HCT116 (cell line): ENCODE data around the gene ARHGAP1. TPM values are rescaled to one million over a fixed set of nuclear protein-coding genes. Genes with fewer than 3 reads are reported as not detected.

ENCODE experiments used
- ATAC-seq: fragments of 200-7000 bp; cut with Tn5 transposase; 2 replicates; pipeline ENCODE4 v1.9.1; 2020; ENCODE audit warnings: mild to moderate bottlenecking, moderate library complexity
- BruUV-seq: library from RNA; stranded (reverse); fragments of 400-500 nt; replicated peaks from 2 replicates; lab custom pipeline; 2021; lab: Mats Ljungman, UMichigan
- CTCF ChIA-PET: fragments of 300-600 bp; sonication (Branson Sonifier 250); formaldehyde crosslinking; loops from one replicate; lab custom pipeline; 2021; ENCODE audit warnings: antibody characterized with exemption; lab: Charles Lee
- POLR2A ChIA-PET: fragments of 300-600, 350-600 bp; sonication (Branson Sonifier 250); formaldehyde crosslinking; loops from one replicate; lab custom pipeline; 2021; ENCODE audit warnings: antibody characterized with exemption; lab: Charles Lee
- RAD21 ChIA-PET, 2 experiments: fragments of 300-600 bp; sonication (Branson Sonifier 250); formaldehyde crosslinking; loops; one replicate each; lab custom pipeline; 2023; ENCODE audit warnings: low total read pairs in 2 of 2; ENCODE audit not compliant: uncharacterized antibody in 2 of 2, unreplicated experiment in 2 of 2, low non-redundant PET in 1 of 2; lab: Charles Lee
- DNase-seq: peaks from one replicate; pipeline ENCODE4 v3.0.0-alpha.2; 2010; ENCODE audit warnings: low read depth, low spot score
- H2AFZ ChIP-seq: fragments of 200-600 bp; shearing (Covaris generic), sonication (generic); 2 replicates; pipeline ENCODE4 v1.6.1; 2017; ENCODE audit warnings: low read depth, mixed run types, mixed read lengths, antibody characterized with exemption, low read length; ENCODE audit not compliant: poor library complexity, severe bottlenecking
- H3K27ac ChIP-seq: 2 replicates; pipeline ENCODE4 v1.5.1; 2012; ENCODE audit warnings: low read depth, low read length
- H3K27me3 ChIP-seq: fragments of 200-600 bp; sonication (generic); 2 replicates; pipeline ENCODE4 v1.6.1; 2016; ENCODE audit warnings: mixed run types, low read length, mixed read lengths; ENCODE audit not compliant: insufficient read depth
- H3K36me3 ChIP-seq, 2 experiments: fragments of 200-500 bp in 1 of 2; fragments of 200-600 bp in 1 of 2; sonication (Bioruptor generic) in 1 of 2; sonication (generic) in 1 of 2; 2 replicates each; pipeline versions ENCODE4 v1.5.1 to v1.6.1; 2014 to 2016; ENCODE audit warnings: low read length in 2 of 2, inconsistent platforms in 1 of 2, mixed read lengths in 1 of 2, mixed run types in 1 of 2; ENCODE audit not compliant: insufficient read depth in 2 of 2, control insufficient read depth in 1 of 2
- H3K4me1 ChIP-seq, 2 experiments: fragments of 200-600 bp in 1 of 2; sonication (generic) in 1 of 2; 2 replicates each; pipeline versions ENCODE4 v1.5.1 to v1.6.1; 2012 to 2017; ENCODE audit warnings: low read length in 2 of 2, inconsistent platforms in 1 of 2, mild to moderate bottlenecking in 1 of 2, mixed read lengths in 1 of 2, mixed run types in 1 of 2, moderate library complexity in 1 of 2; ENCODE audit not compliant: insufficient read depth in 2 of 2, control insufficient read depth in 1 of 2
- H3K4me2 ChIP-seq: fragments of 200-600 bp; sonication (generic); 2 replicates; pipeline ENCODE4 v1.6.1; 2017; ENCODE audit warnings: mixed run types, low read length, mixed read lengths
- H3K4me3 ChIP-seq, 2 experiments: fragments of 200-600 bp in 1 of 2; sonication (generic) in 1 of 2; replicated peaks in 1 of 2; 2 replicates each; pipeline ENCODE4 v1.5.1; 2011 to 2016; ENCODE audit warnings: low read length in 2 of 2, control low read depth in 1 of 2, low read depth in 1 of 2, mild to moderate bottlenecking in 1 of 2, mixed read lengths in 1 of 2, mixed run types in 1 of 2
- H3K79me2 ChIP-seq: fragments of 200-600 bp; sonication (generic); 2 replicates; pipeline ENCODE4 v1.6.1; 2017; ENCODE audit warnings: mild to moderate bottlenecking, mixed run types, low read length, moderate library complexity, mixed read lengths; ENCODE audit not compliant: insufficient read depth
- H3K9ac ChIP-seq: fragments of 200-600 bp; sonication (generic); 2 replicates; pipeline ENCODE4 v1.6.1; 2016; ENCODE audit warnings: low read length, mixed read lengths
- H3K9me2 ChIP-seq: fragments of 200-600 bp; sonication (generic), shearing (Covaris generic); 2 replicates; pipeline ENCODE4 v1.6.1; 2017; ENCODE audit warnings: mixed run types, mild to moderate bottlenecking, moderate library complexity; ENCODE audit not compliant: insufficient read depth
- H3K9me3 ChIP-seq, 2 experiments: fragments of 200-500 bp in 1 of 2; fragments of 200-600 bp in 1 of 2; sonication (Bioruptor generic) in 1 of 2; sonication (generic) in 1 of 2; 2 replicates each; pipeline ENCODE4 v1.6.1; 2014 to 2017; ENCODE audit warnings: low read length in 2 of 2, mixed read lengths in 2 of 2, inconsistent platforms in 1 of 2, low read depth in 1 of 2, mild to moderate bottlenecking in 1 of 2, mixed run types in 1 of 2, moderate library complexity in 1 of 2; ENCODE audit not compliant: control insufficient read depth in 1 of 2, insufficient read depth in 1 of 2
- H4K20me1 ChIP-seq: fragments of 200-600 bp; sonication (generic), shearing (Covaris generic); 2 replicates; pipeline ENCODE4 v1.6.1; 2017; ENCODE audit warnings: mixed run types, mild to moderate bottlenecking, moderate library complexity; ENCODE audit not compliant: insufficient read depth
- CBX3 ChIP-seq: IDR thresholded peaks from 2 replicates; pipeline ENCODE4 v1.6.1; 2012; ENCODE audit warnings: low read depth
- CEBPB ChIP-seq: IDR thresholded peaks from 2 replicates; pipeline ENCODE4 v1.6.1; 2012; ENCODE audit warnings: low read depth
- EGR1 ChIP-seq: IDR thresholded peaks from 2 replicates; pipeline ENCODE4 v1.6.1; 2012; ENCODE audit warnings: low read depth
- ELF1 ChIP-seq: IDR thresholded peaks from 2 replicates; pipeline ENCODE4 v1.6.1; 2012; ENCODE audit warnings: low read depth, borderline replicate concordance
- FOSL1 ChIP-seq: IDR thresholded peaks from 2 replicates; pipeline ENCODE4 v1.6.1; 2012; ENCODE audit warnings: low read depth
- JUND ChIP-seq: IDR thresholded peaks from 2 replicates; pipeline ENCODE4 v1.6.1; 2012
- POLR2A ChIP-seq: IDR thresholded peaks from 2 replicates; pipeline ENCODE4 v1.7.0; 2011; ENCODE audit warnings: borderline replicate concordance; ENCODE audit not compliant: insufficient read depth, insufficient read length; ENCODE audit errors: extremely low read depth
- POLR2AphosphoS5 ChIP-seq: IDR thresholded peaks from 2 replicates; pipeline ENCODE4 v1.6.1; 2011; ENCODE audit warnings: mild to moderate bottlenecking, low read depth, low read length, moderate library complexity
- RAD21 ChIP-seq: IDR thresholded peaks from 2 replicates; pipeline ENCODE4 v1.6.1; 2012; ENCODE audit warnings: low read depth, mild to moderate bottlenecking
- SIN3A ChIP-seq: IDR thresholded peaks from 2 replicates; pipeline ENCODE4 v1.6.1; 2012; ENCODE audit warnings: low read depth
- SP1 ChIP-seq: IDR thresholded peaks from 2 replicates; pipeline ENCODE4 v1.6.1; 2012; ENCODE audit warnings: low read depth
- ZFX ChIP-seq: fragments of 450-650 bp; IDR thresholded peaks from 2 replicates; pipeline ENCODE4 v1.6.1; 2017
- ZNF274 ChIP-seq: fragments of 200-500 bp; sonication (Bioruptor generic); IDR thresholded peaks from 2 replicates; pipeline ENCODE4 v1.6.1; 2014; ENCODE audit warnings: mild to moderate bottlenecking, low read depth, low read length, inconsistent platforms
- intact Hi-C: fragments of 100-400 bp; cut with micrococcal nuclease; formaldehyde crosslinking; loops from 2 replicates; pipeline ENCODE4 v1.10.0; 2022
- total RNA-seq: library from RNA; stranded (reverse); gene quantifications from one replicate; pipeline ENCODE4 v1.2.1, GENCODE V29; 2021; ENCODE audit not compliant: unreplicated experiment
- TF ChIP-seq, protein P1 (sequence below): IDR thresholded peaks from 2 replicates; pipeline ENCODE4 v1.6.1; 2012
- TF ChIP-seq, protein P2 (sequence below), 3 experiments: fragments of 200-600 bp in 1 of 3; sonication (generic) in 1 of 3; IDR thresholded peaks in 2 of 3; conservative IDR thresholded peaks in 1 of 3; 2 replicates each; pipeline ENCODE4 v1.5.1; 2012 to 2017; ENCODE audit warnings: low read depth in 2 of 3, low read length in 2 of 3, antibody characterized with exemption in 1 of 3, borderline replicate concordance in 1 of 3, control low read depth in 1 of 3, mild to moderate bottlenecking in 1 of 3, mixed read lengths in 1 of 3, mixed run types in 1 of 3, moderate library complexity in 1 of 3; ENCODE audit not compliant: insufficient read depth in 1 of 3
- TF ChIP-seq, protein P3 (sequence below): IDR thresholded peaks from 2 replicates; pipeline ENCODE4 v1.6.1; 2012

Gene ARHGAP1
- total RNA-seq, 1 experiment from 2014 or later, result 36.9 TPM

DNA sequence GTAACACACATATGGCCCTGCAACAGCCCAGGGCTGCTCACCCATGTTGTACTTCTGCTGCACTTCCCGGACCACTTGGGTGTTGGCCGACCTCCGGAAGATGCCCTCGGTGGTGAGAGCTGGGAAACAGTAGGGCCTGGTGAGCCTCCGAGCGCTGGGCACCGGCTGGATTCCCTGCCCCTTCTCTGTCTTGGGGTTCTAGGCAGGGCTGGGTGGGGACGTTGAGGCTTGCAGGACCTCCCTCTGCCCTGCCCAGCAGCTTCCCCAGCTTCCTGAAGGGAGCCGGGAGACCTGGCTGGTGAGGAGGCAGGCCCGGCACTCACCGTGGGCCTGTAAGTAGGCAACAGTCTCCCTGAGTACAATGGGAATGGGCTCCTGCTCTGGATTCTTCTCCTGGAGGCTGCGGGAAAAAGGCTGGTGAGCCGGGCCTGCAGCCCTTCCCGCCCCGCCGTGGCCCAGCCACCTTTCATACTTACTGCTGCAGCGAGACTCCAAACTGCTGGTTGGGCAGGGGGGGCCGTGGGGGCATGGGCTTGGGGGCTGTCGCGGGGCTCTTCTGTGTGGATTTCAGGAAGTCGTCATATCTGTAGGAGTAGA, 20.2 kb downstream of the ARHGAP1 start:
- Histone ChIP-seq H3K9me3 (no peaks in the 10 kb centered on the region), H3K4me3 (no peak overlapping the region), H3K9me2 (no peaks in the 10 kb centered on the region), H2AFZ (no peak overlapping the region), H3K9ac (no peak overlapping the region), H3K27ac (no peak overlapping the region), H3K79me2 (no peaks in the 10 kb centered on the region), H3K36me3 (0 out of 4 replicates have a peak, but pooled peaks cover 0 to 4% of the 10 kb centered on the region in 2 experiments), H4K20me1 (no peaks in the 10 kb centered on the region), H3K27me3 (no peaks in the 10 kb centered on the region), H3K4me1 (peaks cover 4 to 22% of the 10 kb centered on the region in 2 experiments), H3K4me2 (no peak overlapping the region)
- ChIA-PET CTCF (no interaction called here), POLR2A (no interaction called here), RAD21 (no interaction called here)
- ATAC-seq, result no peak
- no TSS peak for BruUV-seq
- intact Hi-C loops, result no loop called here
- TF ChIP-seq CBX3 (no peak), POLR2A (no peak), ZNF274 (no peak), SP1 (no peak), RAD21 (no peak)
- no peak for DNase-seq

DNA sequence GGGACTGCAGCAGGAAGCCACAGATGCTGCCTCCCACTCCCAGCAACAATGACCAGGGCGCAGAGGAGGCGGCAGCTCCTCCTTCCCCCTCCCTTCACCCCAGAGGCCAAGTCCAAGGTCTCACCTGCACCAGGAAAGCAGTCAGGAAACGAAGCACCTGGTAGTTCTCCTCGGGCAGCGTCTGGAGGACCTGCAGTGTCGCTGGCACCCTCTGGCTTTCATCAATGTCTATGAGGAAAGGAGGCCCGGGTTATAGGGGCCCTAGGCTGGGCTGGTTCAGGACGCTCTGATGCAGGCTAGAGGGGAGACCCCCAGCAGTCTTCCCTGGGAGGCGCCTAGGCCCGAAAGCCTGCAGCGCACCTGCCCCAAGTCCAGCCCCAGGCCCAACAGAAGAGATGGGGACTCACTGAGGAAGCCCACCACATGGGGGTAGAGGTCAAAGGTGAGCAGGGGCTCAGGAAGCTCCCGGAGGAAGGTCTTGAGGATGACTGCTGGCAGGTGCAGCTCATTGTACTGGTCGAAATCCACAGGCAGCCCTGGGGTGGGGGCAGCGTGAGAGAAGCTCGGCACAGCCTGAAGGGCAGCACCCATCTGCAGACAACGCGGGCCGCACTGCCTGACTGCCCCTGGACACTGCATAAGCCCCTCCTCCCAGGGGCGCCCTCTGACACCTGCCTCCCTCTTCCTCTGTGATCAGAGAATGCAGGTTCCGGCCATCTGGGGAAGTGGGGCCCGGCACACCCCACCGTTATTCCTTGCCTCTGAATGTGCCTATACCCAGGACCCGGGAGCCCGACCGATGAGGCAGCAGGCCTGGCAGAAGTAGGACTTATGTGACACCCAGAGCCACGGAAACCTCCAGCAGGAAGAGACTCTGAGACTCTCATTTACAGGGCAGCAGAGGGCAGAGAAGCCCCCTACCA, 20.9 kb downstream of the ARHGAP1 start:
- Histone ChIP-seq H3K27me3 (no peaks in the 10 kb centered on the region), H3K9me3 (no peaks in the 10 kb centered on the region), H3K9me2 (no peaks in the 10 kb centered on the region)
- POLR2A ChIA-PET, result no interaction called here
- CTCF ChIA-PET, result no interaction called here
- RAD21 ChIA-PET, result no interaction called here
- intact Hi-C loops, result no loop called here
- ATAC-seq, result no peak
- TF ChIP-seq SIN3A (no peak), ELF1 (no peak), ZFX (no peak), ZNF274 (no peak), FOSL1 (no peak), EGR1 (no peak), CEBPB (no peak), JUND (no peak), POLR2AphosphoS5 (no peak)
- TF ChIP-seq, protein P1, sequence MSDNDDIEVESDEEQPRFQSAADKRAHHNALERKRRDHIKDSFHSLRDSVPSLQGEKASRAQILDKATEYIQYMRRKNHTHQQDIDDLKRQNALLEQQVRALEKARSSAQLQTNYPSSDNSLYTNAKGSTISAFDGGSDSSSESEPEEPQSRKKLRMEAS, result no peak
- TF ChIP-seq, protein P2, sequence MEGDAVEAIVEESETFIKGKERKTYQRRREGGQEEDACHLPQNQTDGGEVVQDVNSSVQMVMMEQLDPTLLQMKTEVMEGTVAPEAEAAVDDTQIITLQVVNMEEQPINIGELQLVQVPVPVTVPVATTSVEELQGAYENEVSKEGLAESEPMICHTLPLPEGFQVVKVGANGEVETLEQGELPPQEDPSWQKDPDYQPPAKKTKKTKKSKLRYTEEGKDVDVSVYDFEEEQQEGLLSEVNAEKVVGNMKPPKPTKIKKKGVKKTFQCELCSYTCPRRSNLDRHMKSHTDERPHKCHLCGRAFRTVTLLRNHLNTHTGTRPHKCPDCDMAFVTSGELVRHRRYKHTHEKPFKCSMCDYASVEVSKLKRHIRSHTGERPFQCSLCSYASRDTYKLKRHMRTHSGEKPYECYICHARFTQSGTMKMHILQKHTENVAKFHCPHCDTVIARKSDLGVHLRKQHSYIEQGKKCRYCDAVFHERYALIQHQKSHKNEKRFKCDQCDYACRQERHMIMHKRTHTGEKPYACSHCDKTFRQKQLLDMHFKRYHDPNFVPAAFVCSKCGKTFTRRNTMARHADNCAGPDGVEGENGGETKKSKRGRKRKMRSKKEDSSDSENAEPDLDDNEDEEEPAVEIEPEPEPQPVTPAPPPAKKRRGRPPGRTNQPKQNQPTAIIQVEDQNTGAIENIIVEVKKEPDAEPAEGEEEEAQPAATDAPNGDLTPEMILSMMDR (IDR thresholded peaks at IDR 0.05 in 2 of 3, conservative IDR thresholded peaks at IDR 0.05 in 1 of 3; ENCODE audit: borderline replicate concordance in 1 of 3, insufficient read depth in 1 of 3, low read depth in 2 of 3, low read length in 2 of 3), result no peak
- TF ChIP-seq, protein P3, sequence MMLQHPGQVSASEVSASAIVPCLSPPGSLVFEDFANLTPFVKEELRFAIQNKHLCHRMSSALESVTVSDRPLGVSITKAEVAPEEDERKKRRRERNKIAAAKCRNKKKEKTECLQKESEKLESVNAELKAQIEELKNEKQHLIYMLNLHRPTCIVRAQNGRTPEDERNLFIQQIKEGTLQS, result no peak
- TF ChIP-seq, all 23 proteins: peak for 0
- Histone ChIP-seq H3K4me3 (no peak overlapping the region), H3K4me1 (peaks cover 4 to 25% of the 10 kb centered on the region in 2 experiments), H4K20me1 (no peaks in the 10 kb centered on the region), H2AFZ (no peak overlapping the region), H3K79me2 (no peaks in the 10 kb centered on the region), H3K4me2 (no peak overlapping the region), H3K36me3 (0 out of 4 replicates have a peak, but pooled peaks cover 0 to 4% of the 10 kb centered on the region in 2 experiments), H3K9ac (no peak overlapping the region), H3K27ac (no peak overlapping the region)
- no peak for DNase-seq
- BruUV-seq, result no TSS peak
